Endothelial cell of umbilical vein (primary cell): ENCODE results near the gene SYT14. TPM values are rescaled to one million over a fixed set of nuclear protein-coding genes. Genes with fewer than 3 reads are reported as not detected.

Experiments
- BruUV-seq: library from RNA; stranded (reverse); fragments of 400-500 nt; replicated peaks from 2 replicates; lab custom pipeline; 2021; lab: Mats Ljungman, UMichigan
- CTCF ChIA-PET: fragments of 300-600, 350-600 bp; sonication (Branson Sonifier 250); formaldehyde crosslinking; loops from one replicate; lab custom pipeline; 2021; ENCODE audit warnings: antibody characterized with exemption, inconsistent platforms; lab: Charles Lee
- POLR2A ChIA-PET: fragments of 300-600, 350-600 bp; sonication (Branson Sonifier 250); formaldehyde crosslinking; loops from one replicate; lab custom pipeline; 2021; ENCODE audit warnings: antibody characterized with exemption, inconsistent platforms; lab: Charles Lee
- DNase-seq: peaks from one replicate; pipeline ENCODE4 v3.0.0-alpha.2; 2011; ENCODE audit warnings: low read depth, low spot score
- FAIRE-seq: peaks from 2 replicates; lab custom pipeline; 2011; peaks lifted over from hg19 to GRCh38; lab: Jason Lieb, UNC
- H2AFZ ChIP-seq: 2 replicates; pipeline ENCODE4 v1.6.0; 2012; ENCODE audit warnings: low read depth, low read length, control low read depth, inconsistent platforms
- H3K27ac ChIP-seq: 2 replicates; pipeline ENCODE4 v1.5.1; 2011; ENCODE audit warnings: low read depth, mild to moderate bottlenecking, control low read depth, low read length, moderate library complexity; ENCODE audit not compliant: insufficient read depth
- H3K27me3 ChIP-seq, 2 experiments: 2 replicates each; pipeline versions ENCODE4 v1.6.0 to v1.6.1; 2011; ENCODE audit warnings: low read length in 2 of 2, mixed read lengths in 1 of 2; ENCODE audit not compliant: control insufficient read depth in 2 of 2, insufficient read depth in 2 of 2
- H3K36me3 ChIP-seq, 2 experiments: 2 replicates in 1 of 2; 3 replicates in 1 of 2; pipeline ENCODE4 v1.5.1; 2011; ENCODE audit warnings: low read length in 2 of 2, mild to moderate bottlenecking in 1 of 2, moderate library complexity in 1 of 2; ENCODE audit not compliant: control insufficient read depth in 2 of 2, insufficient read depth in 2 of 2; ENCODE audit errors: extremely low read depth in 1 of 2
- H3K4me1 ChIP-seq: 3 replicates; pipeline ENCODE4 v1.5.1; 2011; ENCODE audit warnings: mild to moderate bottlenecking, low read length; ENCODE audit not compliant: control insufficient read depth, insufficient read depth; ENCODE audit errors: extremely low read depth
- H3K4me2 ChIP-seq: 2 replicates; pipeline ENCODE4 v1.6.1; 2011; ENCODE audit warnings: low read length, control low read depth, mixed read lengths; ENCODE audit not compliant: insufficient read depth
- H3K4me3 ChIP-seq, 3 experiments: fragments of 200-600 bp in 1 of 3; sonication (generic), shearing (Covaris generic) in 1 of 3; replicated peaks in 1 of 3; 2 replicates each; pipeline ENCODE4 v1.5.1; 2011 to 2016; ENCODE audit warnings: control low read depth in 3 of 3, low read length in 3 of 3, mild to moderate bottlenecking in 2 of 3, inconsistent platforms in 1 of 3, low read depth in 1 of 3, moderate library complexity in 1 of 3; ENCODE audit not compliant: insufficient read depth in 1 of 3
- H3K79me2 ChIP-seq: 2 replicates; pipeline ENCODE4 v1.6.0; 2012; ENCODE audit warnings: low read length, inconsistent platforms; ENCODE audit not compliant: control insufficient read depth, insufficient read depth
- H3K9ac ChIP-seq: replicated peaks from 2 replicates; pipeline ENCODE3; 2011; ENCODE audit warnings: low read length, control low read depth; ENCODE audit not compliant: insufficient read depth; ENCODE audit errors: extremely low read depth
- H3K9me1 ChIP-seq: replicated peaks from 3 replicates; pipeline ENCODE4 v1.6.0; 2011; ENCODE audit warnings: mild to moderate bottlenecking, low read length; ENCODE audit not compliant: control insufficient read depth, insufficient read depth; ENCODE audit errors: extremely low read depth
- H3K9me3 ChIP-seq: replicated peaks from 2 replicates; pipeline ENCODE4 v1.5.1; 2012; ENCODE audit warnings: low read length, inconsistent platforms; ENCODE audit not compliant: control insufficient read depth, insufficient read depth
- H4K20me1 ChIP-seq: replicated peaks from 2 replicates; pipeline ENCODE3; 2011; ENCODE audit warnings: mild to moderate bottlenecking, low read length; ENCODE audit not compliant: control insufficient read depth, insufficient read depth; ENCODE audit errors: extremely low read depth
- CTCF ChIP-seq, 2 donors: IDR thresholded peaks; 1 replicate in 1 of 2; 2 replicates in 1 of 2; pipeline ENCODE4 v1.5.1; 2011; ENCODE audit warnings: low read length in 2 of 2, mild to moderate bottlenecking in 2 of 2, moderate library complexity in 2 of 2, control low read depth in 1 of 2, inconsistent platforms in 1 of 2, low read depth in 1 of 2; ENCODE audit not compliant: insufficient read depth in 1 of 2; ENCODE audit errors: extremely low read depth in 1 of 2
- EZH2 ChIP-seq: IDR thresholded peaks from 2 replicates; pipeline ENCODE4 v1.6.1; 2012; ENCODE audit warnings: borderline replicate concordance, low read depth, mild to moderate bottlenecking, moderate library complexity, low read length, inconsistent platforms; ENCODE audit not compliant: severe bottlenecking
- FOS ChIP-seq: IDR thresholded peaks from 2 replicates; pipeline ENCODE4 v1.6.1; 2011; ENCODE audit warnings: mild to moderate bottlenecking, low read length, moderate library complexity, borderline replicate concordance; ENCODE audit not compliant: insufficient read depth
- GATA2 ChIP-seq: IDR thresholded peaks from 2 replicates; pipeline ENCODE4 v1.7.0; 2011; ENCODE audit warnings: low read depth, mild to moderate bottlenecking, moderate library complexity, mixed read lengths, low read length; ENCODE audit not compliant: insufficient read length, insufficient read depth
- JUN ChIP-seq: IDR thresholded peaks from 2 replicates; pipeline ENCODE4 v1.6.1; 2011; ENCODE audit warnings: borderline replicate concordance, low read depth; ENCODE audit not compliant: insufficient read length, insufficient read depth
- MAX ChIP-seq: IDR thresholded peaks from 2 replicates; pipeline ENCODE4 v1.6.1; 2011; ENCODE audit not compliant: insufficient read depth, insufficient read length
- MYC ChIP-seq: IDR thresholded peaks from one replicate; pipeline ENCODE4 v1.6.1; 2011; ENCODE audit warnings: mild to moderate bottlenecking, low read depth, low read length
- POLR2A ChIP-seq: IDR thresholded peaks from 2 replicates; pipeline ENCODE4 v1.6.1; 2012; ENCODE audit warnings: low read depth, mild to moderate bottlenecking, control low read depth, low read length
- POLR2AphosphoS5 ChIP-seq: IDR thresholded peaks from 2 replicates; pipeline ENCODE4 v1.6.1; 2012; ENCODE audit warnings: low read depth, mild to moderate bottlenecking, control low read depth, low read length, moderate library complexity; ENCODE audit not compliant: insufficient read depth
- dilution Hi-C: fragments of 300-500 bp; cut with MboI; formaldehyde crosslinking; loops from one replicate; pipeline ENCODE4 v1.15.0; 2019; ENCODE audit warnings: low sequenced_read_pairs; ENCODE audit not compliant: extremely low pct_ligation_motif_present
- intact Hi-C: fragments of 100-400 bp; cut with micrococcal nuclease; formaldehyde crosslinking; loops from one replicate; pipeline ENCODE4 v1.10.0; 2022
- polyA plus RNA-seq, 4 experiments: library from polyadenylated mRNA; depleted of rRNA in 3 of 4; stranded (reverse) in 3 of 4; unstranded in 1 of 4; fragments of >200 nt; gene quantifications; 2 replicates each; pipeline versions ENCODE4 v1.2.1 to v1.2.3, GENCODE V29; 2011 to 2012; ENCODE audit warnings: missing spikeins in 1 of 4
- total RNA-seq: library from RNA; stranded (reverse); gene quantifications from 2 replicates; pipeline ENCODE4 v1.2.3, GENCODE V29; 2021

SYT14 gene
- total and polyA plus RNA-seq, 2 donors (not counting 3 experiments of a cell fraction or from before 2014, with no cell fraction given): 0.08 to 0.18 TPM

GRCh38 chr1:210201681-210202080 lies 263.7 kb downstream of the SYT14 start:
- H3K9me1 ChIP-seq: no peaks in the 10 kb centered on the region
- DNase-seq: no peak
- CTCF ChIA-PET: interaction anchor here (1.7 kb wide), 1 partner anchor 10 kb away, joined by 3 read pairs; no protein-coding TSS in a partner anchor
- H3K27ac ChIP-seq: no peak overlapping the region
- dilution Hi-C loops: no loop called here
- no peak overlapping the region for H3K4me3 ChIP-seq
- TF ChIP-seq POLR2AphosphoS5: no peak
- TF ChIP-seq GATA2: no peak
- TF ChIP-seq MAX: no peak
- no peak for TF ChIP-seq MYC
- TF ChIP-seq JUN: no peak
- no peak for TF ChIP-seq FOS
- TF ChIP-seq EZH2: no peak
- no peak for TF ChIP-seq CTCF (IDR thresholded peaks at IDR 0.05; ENCODE audit: extremely low read depth in 1 of 2, insufficient read depth in 1 of 2, low read depth in 1 of 2, low read length in 2 of 2)
- no peak for TF ChIP-seq POLR2A
- H2AFZ ChIP-seq: no peak overlapping the region
- H3K9ac ChIP-seq: no peak overlapping the region
- H4K20me1 ChIP-seq: no peaks in the 10 kb centered on the region
- H3K9me3 ChIP-seq: no peaks in the 10 kb centered on the region
- no peaks in the 10 kb centered on the region for H3K36me3 ChIP-seq
- no peak overlapping the region for H3K4me2 ChIP-seq
- intact Hi-C loops: no loop called here
- H3K4me1 ChIP-seq: no peaks in the 10 kb centered on the region
- H3K27me3 ChIP-seq: no peaks in the 10 kb centered on the region
- POLR2A ChIA-PET: no interaction called here
- no peak for FAIRE-seq
- H3K79me2 ChIP-seq: no peaks in the 10 kb centered on the region
- BruUV-seq: no TSS peak
